ENCODE data around the gene POMT1.

GRCh38 chr9:131478911-131479310 is 23.8 kb upstream of the POMT1 start:
- TF ChIP-seq TOX (CRISPR knock-in tag; IDR thresholded peaks at IDR 0.05; ENCODE audit: borderline replicate concordance) (no peak), ZC3H10 (CRISPR knock-in tag; IDR thresholded peaks at IDR 0.05) (no peak), SNAI2 (CRISPR knock-in tag; IDR thresholded peaks at IDR 0.05) (no peak), ZNF565 (CRISPR knock-in tag; conservative IDR thresholded peaks at IDR 0.05; ENCODE audit: low read depth) (no peak), ISL1 (CRISPR knock-in tag; IDR thresholded peaks at IDR 0.05) (no peak), ZFP3 (CRISPR knock-in tag; IDR thresholded peaks at IDR 0.05) (no peak), TCF4 (CRISPR knock-in tag; IDR thresholded peaks at IDR 0.05; ENCODE audit: borderline replicate concordance) (no peak), GLIS3 (CRISPR knock-in tag; IDR thresholded peaks at IDR 0.05) (no peak), TSHZ2 (CRISPR knock-in tag; IDR thresholded peaks at IDR 0.05) (no peak), ZFP30 (CRISPR knock-in tag; IDR thresholded peaks at IDR 0.05) (no peak), ARNTL (CRISPR knock-in tag; IDR thresholded peaks at IDR 0.05; ENCODE audit: borderline replicate concordance, low read depth) (no peak), POU6F1 (CRISPR knock-in tag; IDR thresholded peaks at IDR 0.05; ENCODE audit: borderline replicate concordance, low read depth) (no peak)
- TF ChIP-seq, protein P1, sequence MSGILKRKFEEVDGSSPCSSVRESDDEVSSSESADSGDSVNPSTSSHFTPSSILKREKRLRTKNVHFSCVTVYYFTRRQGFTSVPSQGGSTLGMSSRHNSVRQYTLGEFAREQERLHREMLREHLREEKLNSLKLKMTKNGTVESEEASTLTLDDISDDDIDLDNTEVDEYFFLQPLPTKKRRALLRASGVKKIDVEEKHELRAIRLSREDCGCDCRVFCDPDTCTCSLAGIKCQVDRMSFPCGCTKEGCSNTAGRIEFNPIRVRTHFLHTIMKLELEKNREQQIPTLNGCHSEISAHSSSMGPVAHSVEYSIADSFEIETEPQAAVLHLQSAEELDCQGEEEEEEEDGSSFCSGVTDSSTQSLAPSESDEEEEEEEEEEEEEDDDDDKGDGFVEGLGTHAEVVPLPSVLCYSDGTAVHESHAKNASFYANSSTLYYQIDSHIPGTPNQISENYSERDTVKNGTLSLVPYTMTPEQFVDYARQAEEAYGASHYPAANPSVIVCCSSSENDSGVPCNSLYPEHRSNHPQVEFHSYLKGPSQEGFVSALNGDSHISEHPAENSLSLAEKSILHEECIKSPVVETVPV (CRISPR knock-in tag; IDR thresholded peaks at IDR 0.05): no peak
